Kidney tubule cell (primary cell): ENCODE measurements around the gene ARAP1.

Experiments used
- DNase-seq: peaks from one replicate; pipeline ENCODE4 v3.0.0-alpha.2; 2018; ENCODE audit warnings: low spot score

ARAP1 gene

GRCh38 chr11:72703267-72704008 lies 48.8 kb downstream of the ARAP1 start:
- DNase-seq, result no peak

- DNase-seq, result no peak
Measured at GRCh38 chr11:72702577-72703241, 49.5 kb downstream of the ARAP1 start.

- no peak for DNase-seq
Measured at GRCh38 chr11:72702096-72702495, 50.1 kb downstream of the ARAP1 start.

- no peak for DNase-seq
Measured at GRCh38 chr11:72701466-72701865, 50.7 kb downstream of the ARAP1 start.

DNA sequence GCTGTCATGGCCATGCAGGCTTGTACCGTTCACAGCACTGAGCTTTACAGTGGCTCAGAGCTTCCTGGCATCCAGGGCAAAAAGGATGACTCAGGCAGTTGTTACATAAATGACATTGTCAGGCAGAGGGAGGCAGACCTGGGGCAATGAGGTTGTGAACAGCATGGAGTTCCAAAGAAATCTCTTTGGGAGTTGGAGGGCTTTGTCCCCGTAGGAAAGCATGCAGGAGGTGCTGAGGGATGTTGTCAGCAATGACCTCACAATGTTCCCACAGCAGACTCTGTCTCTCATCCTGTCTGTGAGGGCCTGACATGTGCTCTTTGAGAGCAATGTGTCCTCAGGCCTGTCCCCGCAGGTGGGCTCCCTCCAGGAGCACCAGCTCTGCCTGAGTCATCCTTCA lies 52.1 kb downstream of the ARAP1 start:
- peak; percentile 39 for DNase-seq

DNA sequence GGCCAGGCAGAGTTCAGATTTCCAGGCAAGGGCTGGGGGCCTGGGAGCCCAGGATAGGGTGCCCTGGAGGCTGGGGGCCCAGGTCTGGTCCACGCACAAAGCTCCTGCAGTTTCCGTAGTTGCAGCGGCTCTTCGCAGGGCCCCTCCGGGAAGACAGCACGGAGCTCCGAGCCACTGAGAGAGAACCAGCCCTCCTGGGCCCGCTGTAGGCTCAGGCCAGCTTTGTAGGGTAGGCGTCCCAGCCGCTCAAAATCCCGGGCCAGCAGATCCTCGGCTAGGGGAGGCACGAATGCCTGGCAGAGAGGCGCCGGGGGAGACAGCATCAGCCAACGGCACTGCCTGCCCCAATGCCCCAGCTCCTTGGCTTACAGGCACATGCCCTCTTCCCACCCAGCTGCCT lies 54.4 kb downstream of the ARAP1 start:
- DNase-seq, result no peak

DNA sequence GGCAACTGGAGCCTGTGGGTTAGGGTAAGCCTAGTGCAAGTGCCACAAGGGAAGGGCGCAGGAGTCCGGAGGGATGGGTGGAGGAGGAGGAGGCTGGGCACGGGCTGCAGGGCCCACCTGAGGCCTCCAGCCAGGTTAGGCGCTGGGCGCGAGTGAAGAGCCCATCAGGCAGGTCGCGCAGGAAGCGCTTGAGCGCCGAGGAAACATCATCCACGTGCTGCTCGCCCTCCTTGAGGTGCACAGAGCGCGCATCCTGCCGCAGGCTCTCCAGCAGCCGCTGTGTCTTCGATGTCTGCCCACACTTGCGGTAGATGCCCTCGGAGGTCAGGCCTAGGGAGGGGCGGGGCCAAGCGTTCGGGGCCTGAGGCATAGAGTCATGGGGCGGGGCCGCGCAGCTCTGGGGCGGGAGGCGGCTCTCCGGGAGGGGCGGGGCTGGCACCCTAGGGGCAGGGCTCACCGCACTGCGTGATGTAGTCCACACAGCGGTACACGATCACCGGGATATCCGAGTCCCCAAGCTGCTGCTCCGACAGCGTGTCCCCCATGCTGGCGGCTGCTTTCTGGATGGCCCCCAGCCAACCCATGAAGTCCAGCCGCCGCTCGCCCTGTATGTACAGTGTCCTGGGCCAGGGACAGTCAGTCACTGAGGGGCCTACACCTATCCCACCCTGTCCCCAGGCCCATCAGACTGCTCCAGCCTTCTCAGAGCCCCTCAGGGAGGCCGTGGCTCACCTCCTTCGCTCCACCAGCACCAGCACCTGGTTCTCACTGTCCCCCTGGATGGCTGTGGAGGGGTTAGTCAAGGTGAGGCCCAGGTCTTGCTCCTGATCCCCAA lies 55.1 kb downstream of the ARAP1 start:
- no peak for DNase-seq

DNA sequence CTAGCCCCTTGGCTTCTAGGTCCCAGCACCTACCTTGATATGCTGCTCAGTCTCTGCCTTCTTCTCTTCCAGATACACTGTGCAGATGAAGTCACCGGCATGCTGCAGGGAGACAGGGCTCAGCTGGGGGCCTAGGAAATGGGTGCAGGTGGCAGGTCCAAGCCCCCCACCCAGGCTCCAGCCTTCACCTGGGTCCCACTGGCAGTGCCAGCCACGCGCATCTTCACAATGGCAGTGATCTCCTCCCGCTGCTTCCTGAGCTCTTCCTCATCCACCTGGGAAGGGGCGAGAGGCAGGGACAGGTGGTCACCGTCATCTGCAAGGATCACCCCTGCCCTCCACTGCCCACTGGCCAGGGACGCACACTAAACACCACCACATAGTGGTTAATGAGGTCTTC lies 56.9 kb downstream of the ARAP1 start:
- DNase-seq, result no peak

DNA sequence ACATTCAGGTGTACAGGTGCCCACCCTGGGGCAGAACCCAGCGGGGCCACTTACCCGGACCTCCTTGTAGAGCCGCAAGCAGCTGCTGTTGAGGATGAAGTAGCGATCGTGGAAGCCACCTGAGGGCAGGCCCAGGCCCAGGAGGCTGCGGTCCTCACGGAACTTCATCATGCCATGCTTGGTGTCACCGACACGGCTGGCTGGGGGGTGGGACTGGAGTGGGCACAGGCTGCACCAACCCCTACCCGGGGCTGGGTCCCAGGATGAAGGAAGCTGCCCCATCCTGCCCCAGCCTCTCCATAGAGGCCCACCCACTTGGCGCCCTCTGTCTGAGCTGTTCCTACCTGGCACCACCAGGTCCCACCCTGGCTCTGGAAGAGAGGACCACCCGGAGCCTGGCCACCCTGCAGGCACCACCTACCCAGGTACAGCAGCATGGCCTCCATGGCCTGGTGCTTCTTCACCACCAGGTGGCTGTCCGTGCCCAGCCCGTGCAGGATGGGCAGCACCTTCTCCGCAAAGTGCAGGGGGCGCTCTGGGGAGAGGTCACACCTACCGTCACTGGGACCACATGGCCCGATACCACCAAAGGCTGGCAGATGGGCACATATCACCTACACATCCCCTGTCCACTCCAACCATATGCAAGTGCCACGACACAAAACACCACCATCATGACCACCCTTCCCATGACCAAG lies 58.8 kb downstream of the ARAP1 start:
- no peak for DNase-seq

DNA sequence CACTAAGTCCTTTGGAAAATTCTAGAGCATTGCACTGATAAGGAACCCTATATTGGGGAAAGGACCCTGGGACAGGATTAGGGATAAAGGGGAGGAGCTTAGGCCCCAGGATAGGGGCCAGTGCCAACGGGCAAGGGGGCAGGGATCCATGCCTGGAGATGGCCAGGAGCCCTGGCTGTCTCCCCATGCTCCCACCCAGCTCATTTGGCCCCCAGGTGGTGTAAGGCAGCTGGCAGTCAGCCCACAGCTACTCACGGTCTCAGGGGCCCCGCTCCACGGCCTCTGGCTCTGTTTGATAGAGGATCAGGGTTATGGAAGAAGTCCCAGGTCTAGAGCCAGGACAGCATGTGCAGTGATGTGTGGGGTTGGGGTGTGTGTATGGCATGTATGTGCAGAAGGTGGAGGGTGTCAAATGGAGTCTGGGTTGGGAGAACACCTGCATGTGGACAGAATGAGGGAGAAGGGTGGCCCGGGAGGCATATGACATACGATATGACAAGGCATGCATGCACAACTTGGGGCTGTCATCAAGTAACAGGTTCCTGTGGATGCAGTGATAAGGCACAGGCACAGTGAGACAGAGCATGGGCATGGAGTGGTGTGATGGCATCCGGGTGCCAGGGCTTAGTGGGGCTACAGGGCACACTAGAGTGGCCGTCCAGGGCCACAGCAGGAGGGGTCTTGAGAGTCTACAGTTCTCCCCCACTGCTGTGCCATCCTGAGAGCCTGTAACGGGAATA lies 59.5 kb downstream of the ARAP1 start:
- no peak for DNase-seq

DNA sequence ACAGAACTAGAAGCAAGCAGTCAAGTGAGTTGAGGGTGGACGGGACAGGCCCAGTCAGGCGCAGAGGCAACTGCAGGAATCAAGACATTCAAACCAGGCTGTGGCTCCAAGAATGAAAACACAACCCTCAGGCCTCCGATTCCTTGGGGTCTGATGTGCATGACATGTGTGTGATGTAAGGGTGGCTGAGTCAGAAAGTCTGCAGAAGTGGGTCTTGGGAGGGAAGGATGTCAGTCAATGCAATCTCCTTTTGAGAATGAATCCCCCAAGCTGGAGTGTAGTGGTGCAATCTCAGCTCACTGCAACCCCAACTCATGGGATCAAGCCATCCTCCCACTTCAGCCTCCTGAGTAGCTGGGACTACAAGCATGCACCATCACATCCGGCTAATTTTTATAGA lies 62.0 kb downstream of the ARAP1 start:
- no peak for DNase-seq

DNA sequence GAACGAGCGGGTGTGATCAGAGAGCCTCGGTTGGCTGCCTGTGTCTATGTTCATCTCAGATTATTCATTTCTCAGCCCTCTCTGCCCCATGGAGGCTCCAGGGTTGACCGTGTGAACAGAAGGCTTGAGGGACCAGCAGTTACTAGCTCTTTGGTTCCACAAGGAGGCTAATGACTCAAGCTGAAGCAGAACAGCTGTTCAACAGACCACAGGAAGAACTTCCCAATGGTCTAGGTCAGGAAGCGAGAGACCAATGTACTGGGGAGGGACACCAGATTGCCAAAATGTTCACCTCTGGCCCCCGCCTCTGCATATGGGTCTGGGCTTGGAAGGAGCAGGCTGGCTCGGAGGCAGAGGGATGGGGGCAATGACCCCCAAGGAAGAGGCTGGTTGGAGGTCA lies 63.3 kb downstream of the ARAP1 start:
- no peak for DNase-seq

GRCh38 chr11:72688486-72688885 lies 63.7 kb downstream of the ARAP1 start:
- DNase-seq, result no peak

DNA sequence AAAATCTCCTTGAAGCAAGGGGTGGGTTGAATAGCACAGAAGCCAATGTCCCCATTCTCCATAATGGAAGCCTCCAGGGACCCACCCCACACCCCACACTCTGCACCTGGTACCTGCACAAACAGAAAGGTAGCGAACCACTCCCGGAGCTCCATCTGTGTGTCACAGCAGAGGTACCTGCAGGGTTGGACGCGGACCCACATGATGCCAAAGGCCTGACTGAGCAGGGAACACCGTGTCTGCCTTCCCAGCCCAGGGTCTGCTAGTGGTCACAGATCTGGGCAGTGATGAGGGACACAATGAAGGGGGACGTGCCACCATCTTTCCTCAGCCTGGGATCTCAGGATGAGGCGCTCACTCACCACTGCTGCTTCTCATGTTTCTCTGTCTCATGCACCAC lies 64.9 kb downstream of the ARAP1 start:
- DNase-seq, result no peak

- DNase-seq, result no peak
Measured at GRCh38 chr11:72686639-72687220, 65.5 kb downstream of the ARAP1 start.

DNA sequence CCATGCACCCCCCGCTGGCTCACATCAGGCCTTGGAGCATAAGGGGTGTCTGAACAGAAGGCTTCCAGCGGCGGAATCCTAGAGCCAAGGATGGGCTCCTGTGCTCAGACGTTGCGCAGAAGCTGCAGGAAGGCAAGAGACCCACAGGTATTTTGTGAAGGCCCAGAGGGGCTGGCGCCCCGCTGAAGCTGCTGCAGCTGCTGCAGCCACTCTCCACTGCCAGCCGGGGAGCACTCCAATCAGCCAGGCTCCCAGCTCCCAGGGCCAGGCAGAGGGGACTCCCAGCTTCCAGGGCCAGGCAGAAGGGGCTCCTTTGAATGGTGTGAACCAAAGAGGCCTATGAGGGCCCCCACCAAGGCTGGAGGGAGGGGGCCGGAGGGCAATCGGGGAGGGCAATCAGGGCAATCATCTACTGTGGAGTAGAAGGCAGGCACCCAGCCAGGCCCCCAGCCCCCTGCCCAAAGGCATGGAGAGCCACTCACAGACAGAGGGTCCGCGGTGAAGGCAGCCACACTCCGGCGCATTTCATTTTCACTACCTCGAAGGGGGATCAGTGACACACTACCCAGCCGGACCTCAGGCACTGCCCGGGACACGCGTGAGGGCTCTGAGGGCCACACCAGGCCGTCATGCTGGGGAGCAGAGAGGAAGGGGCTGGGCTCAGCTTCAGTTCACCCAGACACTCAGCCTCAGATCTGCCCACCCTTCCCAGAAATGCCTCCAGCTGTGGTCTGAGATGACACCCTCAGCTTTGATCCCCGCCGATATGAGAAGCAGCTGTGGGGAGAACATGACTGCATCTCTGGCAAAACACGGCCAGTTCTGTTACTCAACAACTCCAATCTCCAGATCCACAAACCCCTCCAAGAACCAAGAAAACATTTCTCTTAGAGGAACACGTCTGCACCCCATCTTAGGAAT lies 66.4 kb downstream of the ARAP1 start:
- DNase-seq, result no peak

GRCh38 chr11:72684236-72684912 lies 67.8 kb downstream of the ARAP1 start:
- DNase-seq, result peak; percentile 76

GRCh38 chr11:72683782-72684200 lies 68.4 kb downstream of the ARAP1 start:
- DNase-seq, result peak; percentile 45

DNA sequence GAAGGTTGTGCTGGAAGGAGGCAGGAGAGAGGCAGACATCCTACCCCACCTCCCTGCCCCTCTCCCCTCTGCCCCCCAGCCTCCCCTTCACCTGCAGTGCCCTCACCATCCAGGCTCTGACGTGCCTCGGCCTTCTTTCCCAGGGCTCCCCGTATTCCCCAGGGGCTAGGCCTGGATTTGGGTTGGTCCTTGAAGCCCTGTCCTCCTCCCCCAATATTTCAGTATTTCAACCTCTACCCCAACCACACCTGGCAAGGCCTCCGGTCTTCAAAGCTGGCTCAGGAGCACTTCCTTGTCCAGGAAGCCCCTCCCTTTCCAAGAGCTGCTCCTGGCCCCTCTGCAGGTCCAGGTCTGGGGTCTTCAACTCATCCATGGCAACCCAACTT lies 69.4 kb downstream of the ARAP1 start:
- DNase-seq, result no peak
